Inflammatory macrophage treated with lipopolysaccharide for 1 hour (primary cell): ENCODE results near the gene DCANP1.
A peak's percentile ranks its signal among the peaks of the same experiment; 100 is the strongest.

ENCODE experiments used
- DNase-seq, 2 donors: peaks; one replicate each; pipeline ENCODE4 v3.0.0-alpha.2; 2020 to 2022

DCANP1 gene

DNA sequence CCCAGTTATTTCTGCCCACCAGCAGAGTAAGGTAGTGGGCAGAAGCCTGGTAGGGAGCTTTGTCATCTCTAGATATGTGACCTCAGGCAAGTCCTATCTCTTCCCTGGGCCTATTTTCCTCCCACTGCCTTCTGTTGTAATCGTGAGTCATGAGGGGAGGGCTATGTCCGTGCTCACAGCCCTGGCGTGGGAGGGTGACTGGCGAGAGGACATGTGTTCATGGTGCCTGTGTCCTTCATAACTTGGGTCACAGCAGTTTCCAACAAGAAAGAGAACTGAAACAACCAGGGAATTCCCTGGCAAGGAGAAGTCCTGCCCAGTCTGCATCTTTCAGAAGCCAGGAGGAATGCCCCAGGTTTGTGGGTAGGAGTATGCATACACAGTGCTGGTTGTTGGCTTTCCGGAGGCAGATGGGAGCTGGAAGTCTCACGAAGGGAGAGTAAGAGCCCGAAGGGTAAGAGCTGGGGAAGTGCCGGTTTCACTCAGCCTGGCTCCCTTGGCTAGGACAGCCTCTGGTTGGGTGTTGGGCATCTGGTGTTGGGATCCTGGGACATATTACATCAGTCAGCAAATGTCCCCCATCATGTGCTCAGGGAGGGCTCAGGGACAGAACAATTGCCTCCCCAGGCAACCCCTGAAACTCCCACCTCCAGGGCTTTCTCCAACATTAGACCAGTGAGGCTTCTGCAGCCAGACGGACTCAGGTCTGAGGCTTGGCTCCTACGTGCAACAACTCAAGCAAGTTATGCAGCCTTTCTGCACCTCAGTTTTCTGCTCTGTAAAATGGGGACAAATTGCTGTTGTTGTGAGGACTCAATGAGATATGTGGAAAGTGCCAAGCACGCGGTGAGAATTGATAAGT, 9.3 kb upstream of the DCANP1 start:
- peak; percentile 98 to 100 for DNase-seq

DNA sequence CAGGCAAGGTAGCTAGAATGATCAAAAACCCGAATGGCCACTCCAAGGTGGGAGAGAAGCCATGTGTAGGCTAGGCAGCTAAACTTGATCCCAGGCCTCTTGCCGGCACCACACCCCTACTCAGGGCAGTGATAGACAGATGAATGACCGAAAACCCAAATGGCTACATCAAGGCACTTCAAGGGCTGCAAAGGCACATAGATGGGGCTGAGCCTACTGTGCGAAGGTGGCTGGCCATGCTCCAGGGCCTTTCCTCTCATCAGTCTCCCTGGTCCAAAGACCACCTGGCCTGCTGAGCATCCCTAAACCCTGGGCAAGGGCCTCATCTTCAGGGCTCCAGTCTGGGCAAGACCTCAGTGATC, 8.7 kb upstream of the DCANP1 start:
- DNase-seq: no peak

DNA sequence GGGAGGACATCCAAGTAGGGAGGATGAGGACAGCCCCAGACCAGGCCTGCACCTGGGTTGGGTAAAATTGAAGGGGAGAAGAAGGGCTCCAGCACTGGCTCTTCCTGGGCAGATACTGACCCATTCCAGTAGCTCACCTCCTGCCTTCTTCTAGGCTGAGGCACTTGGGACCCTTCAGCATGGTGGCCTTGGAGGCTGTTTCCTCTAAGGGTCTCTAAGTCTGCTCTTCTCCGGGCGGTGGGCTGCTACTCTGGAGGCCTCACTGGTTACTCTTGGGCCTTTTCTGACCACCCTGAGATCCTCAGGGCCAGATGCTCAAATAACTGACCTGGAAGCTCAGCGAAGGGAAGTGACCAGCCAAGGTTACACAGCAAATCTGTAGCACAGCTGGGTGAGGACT, 7.8 kb upstream of the DCANP1 start:
- DNase-seq: no peak

DNA sequence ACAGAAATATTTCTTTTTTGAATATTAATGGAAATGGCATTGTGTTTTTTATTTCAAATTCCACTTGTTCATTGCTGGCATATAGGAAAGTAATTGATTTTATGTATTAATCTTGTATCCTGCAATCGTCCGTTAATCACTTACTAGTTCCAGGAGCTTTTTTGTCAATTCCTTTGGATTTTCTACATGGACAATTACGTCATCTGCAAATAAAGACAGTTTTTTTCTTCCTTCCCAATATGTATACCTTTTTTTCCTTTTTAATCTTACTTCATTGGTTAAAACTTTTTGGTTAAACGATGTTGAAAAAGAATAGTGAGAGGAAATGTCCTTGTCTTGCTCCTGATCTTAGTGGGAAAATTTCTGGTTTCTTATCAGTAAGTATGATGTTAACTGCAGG, 6.5 kb upstream of the DCANP1 start:
- DNase-seq: no peak

DNA sequence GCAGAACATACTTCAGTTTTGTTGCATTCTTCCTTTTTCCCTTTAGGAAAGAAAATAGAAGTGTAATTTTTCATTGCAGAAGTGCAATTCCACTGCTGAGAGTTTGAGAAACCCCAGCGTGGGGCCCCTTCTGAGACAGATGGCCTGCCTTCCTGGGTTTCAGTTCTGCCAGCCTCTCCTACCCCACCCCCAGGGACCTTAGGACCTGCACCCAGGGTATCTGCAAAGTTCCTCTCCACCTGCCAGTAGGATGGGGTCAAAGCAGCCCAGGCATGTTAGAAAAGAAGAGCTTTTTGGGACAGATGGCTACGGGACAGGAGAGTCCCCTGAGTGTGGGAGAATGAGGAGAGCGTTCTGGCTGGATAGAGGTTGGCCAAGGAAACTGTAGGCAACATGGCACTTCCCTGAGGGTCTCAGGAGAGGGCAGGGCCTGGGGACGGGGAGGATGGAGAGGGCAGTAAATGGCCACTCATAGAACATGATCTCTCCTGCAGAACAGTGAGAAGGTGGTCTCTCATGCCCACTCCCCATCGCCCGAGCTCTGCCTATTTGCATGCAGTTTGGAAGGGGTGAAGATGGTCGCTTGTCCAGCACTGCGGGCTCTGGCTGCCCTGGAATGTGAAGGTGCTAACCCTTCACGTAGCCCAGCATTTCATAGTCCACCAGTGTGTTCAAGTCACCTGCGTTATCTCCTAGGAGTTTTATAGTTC, 5.3 kb upstream of the DCANP1 start, which contains the start of gene TIFAB:
TSS of gene TIFAB (minus strand) at position 31 of the 710 bp plus-strand sequence. CDS start 2,412 bp downstream, outside the sequence.
- DNase-seq: no peak

DNA sequence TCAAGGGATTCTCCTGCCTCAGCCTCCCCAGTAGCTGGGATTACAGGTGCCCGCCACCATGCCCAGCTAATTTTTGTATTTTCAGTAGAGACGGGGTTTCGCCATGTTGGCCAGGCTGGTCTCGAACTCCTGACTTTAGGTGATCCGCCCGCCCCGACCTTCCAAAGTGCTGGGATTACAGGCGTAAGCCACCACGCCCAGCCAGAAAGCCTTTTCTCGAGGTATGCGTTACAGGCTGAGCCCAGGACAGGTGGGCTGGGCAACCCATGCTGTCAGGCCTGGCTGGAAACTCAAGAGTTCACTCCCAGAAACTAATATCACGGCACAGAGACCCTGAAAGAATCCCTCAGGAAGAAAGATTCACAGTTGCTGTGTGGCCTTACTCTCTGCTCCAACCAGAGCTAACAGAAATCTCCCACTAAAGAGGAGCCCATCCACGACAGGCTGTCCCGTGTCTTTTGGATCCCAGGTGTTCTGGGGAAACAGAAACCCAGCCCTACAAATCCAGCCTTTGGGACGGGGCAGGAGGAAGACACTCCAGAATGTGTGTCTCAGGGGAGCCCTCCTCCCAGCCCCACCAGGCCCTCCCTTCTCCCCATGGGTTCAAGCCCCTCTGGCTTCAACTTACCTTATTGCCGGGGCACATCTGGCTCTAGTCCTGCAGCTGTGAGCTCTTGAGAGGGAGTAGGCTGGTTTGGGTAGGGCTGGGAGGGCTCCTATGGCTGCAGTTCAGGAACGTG, 4.6 kb upstream of the DCANP1 start:
- DNase-seq: no peak

DNA sequence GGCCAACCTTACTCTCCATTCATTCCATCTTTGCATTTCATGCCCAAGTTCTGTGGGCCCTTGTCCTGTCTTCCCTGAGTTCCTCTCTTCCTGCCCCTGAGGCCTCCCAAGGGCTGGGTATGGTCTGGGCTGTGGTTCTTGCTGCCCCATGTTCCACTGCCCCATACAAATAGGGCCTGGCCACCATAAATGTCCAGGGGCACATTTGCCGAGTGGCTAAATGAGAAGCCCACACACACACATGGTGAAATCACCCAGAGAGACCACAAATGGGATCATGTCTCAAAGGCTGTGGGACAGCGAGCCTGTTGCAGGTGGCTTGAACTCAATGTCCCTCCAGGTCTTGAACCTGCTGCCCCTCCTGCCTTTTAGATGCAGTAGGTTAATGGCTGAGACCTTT, 3.8 kb upstream of the DCANP1 start:
- no peak for DNase-seq

DNA sequence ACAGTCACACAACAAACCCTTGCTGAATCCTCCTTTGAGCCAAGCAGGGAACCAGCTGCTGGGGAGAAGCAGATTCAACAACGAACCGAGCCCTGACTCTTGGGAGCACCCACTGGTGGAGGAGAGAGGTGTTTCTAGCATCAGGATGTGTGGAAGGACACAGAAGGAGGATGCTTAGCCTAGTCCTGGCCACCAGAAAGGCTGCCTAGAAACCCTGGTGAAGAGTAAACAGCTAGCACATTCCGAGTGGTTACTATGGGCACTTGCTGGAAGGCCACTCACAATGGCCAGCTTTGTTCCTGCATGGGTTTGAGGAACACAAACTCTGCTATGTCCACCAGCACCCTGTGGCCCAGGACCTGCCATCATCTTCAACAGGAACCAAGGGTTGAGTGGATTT, 3.2 kb upstream of the DCANP1 start:
- DNase-seq: no peak

DNA sequence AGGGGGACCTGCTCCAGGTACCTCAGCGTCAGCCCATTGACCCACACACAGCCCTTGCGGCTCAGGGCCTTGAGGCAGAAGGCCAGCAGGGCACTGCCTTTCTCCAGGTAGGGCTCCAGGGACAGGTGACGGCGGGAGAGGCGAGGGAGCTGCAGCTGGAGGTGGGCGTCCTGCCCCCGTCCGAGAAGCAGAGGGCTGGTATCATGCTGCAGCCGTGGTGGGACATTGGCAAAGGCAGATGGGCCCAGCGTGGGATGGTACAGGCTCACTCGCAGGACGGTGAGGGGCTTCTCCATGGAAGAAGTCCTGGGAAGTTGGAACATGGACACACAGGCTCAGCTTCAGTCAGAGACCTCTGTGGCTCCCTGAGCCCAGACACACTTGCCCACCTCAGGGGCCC, 2.5 kb upstream of the DCANP1 start:
- no peak for DNase-seq

DNA sequence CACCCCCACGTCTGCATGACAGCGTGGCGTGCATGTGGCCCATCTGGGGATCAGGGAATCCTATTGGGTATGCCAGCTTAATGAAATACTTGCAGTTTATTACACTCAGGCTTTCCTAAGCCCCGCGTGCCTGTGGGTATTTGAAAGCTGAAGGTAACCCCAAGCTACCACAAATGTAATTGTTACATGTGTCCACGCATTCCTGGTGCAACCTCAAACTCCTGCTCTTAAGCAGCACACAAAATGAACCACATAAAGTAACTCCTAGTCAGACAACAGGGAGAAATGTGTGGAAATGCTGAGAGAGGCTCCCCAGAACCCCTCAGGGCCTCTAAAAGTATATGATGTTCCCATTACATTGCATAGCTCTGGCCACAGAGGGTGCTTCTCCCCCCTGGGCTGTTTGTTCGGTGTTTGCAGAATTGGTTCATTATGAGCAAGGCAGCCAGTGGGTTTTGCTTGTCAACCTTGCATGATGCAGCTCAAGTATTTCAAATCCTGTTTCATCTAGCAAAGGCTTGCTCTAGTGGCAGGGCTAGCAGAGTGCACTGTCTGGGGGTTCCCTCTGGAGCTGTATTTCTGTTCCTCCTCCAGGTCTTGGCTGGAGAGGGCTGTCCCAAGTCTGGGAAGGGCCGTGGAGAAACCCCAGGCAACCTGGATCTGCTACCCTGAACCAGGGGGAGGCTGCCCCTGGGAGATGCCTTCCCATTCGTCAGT, 1.8 kb upstream of the DCANP1 start:
- no peak for DNase-seq

DNA sequence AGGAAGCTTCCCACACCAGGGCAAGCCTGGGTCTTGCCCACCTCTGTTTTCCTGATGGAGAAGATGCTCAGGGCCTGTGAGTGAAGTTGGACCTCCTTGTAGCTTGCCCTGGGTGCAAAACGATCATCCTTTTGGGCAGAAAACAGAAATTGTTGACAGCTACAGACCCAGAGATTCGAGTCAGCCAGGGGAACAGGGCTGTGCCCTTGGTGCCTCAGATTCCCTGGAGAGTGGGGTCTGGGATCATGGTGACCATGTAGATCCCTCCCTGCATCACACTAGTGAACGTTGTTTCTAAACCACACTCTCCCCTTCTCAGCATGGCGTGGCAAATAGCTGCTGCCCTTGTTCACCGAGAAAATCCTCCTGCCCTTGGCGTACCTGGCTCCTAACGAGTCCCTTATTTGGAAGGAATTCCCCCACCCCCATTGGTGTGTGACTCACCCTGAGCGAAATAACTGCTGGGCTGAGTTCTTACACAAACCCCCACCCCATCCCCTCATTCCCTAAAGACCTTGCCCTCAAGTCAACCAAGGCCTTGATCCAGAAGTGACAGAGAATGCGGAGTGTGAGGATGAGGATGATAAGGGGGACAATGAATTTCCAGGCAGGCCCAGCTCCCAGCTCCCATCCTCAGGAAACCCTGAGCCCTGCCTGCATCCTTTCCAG, 1.1 kb upstream of the DCANP1 start:
- DNase-seq: no peak

DNA sequence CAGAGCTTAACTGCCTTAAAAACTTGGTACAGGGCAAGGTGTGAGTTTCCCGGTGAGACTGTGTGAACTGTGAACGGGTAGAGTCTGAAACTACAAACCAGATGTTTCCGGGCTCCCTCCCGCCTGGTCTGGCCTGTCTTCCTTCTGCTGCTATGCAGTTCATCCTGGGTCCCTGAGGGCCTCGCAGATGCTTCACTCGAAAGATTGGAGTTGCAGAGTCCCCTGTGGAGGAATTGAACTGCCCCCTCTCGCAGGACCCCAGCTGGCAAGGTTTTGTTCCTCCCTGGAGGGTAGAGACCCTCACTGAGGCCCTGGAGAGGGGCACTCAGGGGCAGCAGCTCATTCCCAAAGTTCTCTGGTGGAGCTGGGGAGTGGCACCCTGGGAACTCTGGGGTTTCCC, 533 bp downstream of the DCANP1 start:
- no peak for DNase-seq

DNA sequence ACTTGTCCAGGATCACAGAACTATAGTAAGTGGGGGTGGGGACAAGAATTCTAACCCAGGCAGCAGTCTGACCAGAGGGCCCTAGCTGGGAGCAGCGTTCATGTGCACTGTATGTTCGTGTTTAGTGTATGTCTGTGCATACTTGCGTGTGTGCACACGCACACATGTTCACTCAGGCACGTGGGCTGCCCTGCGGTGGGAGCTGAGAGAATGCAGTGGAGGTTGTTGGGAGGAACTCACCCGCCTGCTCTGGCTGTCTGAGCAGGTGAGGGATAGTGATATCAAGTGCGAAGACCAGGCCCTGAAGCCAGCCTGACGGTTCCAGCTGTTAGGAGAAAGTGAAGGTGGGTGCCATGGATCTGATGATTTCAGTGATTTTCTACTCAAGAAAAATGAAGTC, 942 bp downstream of the DCANP1 start:
- DNase-seq: no peak

DNA sequence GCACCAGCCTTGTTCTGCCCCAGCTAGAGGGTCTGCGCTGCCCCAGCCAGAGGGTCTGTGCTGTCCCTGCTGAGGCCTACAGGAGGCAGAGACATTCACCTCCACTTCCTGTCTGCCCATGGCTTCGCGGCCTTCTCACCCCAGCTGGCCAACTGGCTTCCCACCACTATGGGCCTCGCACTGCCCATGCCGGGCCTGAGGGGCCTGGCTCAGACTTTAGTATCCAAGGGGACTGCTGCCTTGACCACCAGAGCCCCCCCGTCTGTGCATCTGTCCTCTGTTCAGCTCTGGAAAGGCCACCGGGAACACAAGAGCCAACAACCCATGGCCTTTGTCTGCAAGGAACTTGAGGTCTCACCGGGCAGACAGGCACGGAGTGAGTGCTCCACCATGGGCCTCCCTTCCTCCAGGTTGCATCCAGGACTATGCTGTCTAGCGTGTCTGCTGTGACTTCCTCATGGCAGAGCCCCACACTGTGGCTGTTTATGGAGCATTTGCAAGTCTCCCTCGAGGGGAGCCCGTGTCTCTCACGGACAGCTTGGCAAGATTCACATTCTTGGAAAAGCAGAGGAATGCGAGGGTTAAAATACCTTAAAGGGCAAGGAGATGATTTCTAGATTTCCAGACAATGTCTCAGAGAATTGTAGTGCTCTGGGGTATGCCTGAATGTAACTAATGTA, 1.7 kb downstream of the DCANP1 start:
- no peak for DNase-seq

DNA sequence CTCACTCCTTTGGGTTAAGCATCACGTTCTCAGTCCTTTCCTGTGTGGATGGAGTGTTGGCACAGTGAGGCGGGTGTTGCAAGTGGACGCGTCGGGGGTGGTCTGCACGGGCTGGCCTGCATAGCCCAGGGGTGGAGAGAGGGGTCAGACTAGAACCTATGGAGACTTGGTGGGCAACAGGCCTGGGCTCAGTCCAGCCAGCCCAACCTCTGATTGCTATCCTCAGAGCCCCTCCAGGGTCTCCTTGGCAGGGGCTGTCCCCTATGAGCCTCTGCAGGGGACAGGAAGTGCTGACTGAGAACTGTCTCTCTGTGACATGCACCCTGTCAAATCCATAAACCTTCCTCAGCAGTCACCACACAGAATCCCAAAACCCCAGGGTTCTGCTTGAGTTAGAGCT, 2.3 kb downstream of the DCANP1 start:
- no peak for DNase-seq

DNA sequence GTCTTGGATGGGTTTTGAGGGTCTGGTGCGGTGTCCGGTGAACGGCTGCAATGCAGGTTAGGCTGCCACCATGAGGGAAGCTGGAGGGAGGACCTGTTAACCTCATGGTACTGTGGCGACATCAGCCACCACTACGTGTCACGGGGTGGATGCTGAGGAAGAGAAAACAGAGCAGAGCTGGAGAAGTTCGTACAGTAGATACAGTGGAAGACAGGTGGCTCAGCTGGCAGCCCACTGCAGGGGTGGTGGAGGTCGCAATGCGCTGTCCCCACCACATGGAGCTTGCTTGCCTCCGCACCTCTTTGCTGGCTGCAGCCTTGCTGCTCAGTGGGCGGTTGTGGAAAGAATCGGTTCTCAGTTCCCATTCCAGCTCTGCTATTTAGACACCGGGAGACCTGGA, 2.8 kb downstream of the DCANP1 start:
- DNase-seq: peak in 1 of 2 donors; percentile 36

DNA sequence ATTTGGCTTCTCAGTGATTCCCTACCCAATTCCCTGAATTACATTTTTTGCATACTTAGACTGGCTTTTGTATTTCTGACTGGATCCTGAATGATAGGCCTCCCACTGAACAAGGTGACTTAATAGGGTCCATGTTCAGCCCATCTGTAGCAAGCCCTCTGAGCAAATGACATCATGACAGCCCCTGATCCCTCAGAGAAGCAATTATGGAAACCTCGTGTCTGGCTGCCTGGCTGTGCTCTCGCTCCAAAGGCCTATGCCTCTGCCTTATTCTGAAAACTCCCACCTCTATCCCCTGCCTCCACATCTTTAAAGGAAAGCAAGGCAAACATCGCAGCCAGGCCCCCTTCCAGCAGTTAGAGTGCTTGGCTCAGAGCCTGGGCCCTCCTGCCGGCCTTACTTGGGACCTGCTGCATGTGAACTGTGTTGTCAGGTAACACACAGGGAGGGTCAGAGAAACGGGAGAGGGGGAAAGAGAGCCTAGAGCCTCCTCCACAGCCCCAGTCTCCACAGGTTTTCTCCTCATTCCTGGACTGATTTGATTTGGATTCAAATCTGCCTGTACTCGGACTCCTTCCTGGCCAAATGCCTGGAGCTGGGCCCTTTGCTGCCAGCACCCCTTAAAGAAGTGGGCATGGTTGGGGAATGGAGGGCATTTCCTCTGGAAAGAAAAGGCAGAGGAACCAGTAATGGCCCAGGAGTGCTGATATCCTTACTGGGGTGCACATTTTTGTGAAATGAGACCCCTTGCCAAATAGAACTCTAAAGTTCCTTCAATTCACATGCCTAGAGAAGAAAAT, 3.8 kb downstream of the DCANP1 start:
- no peak for DNase-seq

DNA sequence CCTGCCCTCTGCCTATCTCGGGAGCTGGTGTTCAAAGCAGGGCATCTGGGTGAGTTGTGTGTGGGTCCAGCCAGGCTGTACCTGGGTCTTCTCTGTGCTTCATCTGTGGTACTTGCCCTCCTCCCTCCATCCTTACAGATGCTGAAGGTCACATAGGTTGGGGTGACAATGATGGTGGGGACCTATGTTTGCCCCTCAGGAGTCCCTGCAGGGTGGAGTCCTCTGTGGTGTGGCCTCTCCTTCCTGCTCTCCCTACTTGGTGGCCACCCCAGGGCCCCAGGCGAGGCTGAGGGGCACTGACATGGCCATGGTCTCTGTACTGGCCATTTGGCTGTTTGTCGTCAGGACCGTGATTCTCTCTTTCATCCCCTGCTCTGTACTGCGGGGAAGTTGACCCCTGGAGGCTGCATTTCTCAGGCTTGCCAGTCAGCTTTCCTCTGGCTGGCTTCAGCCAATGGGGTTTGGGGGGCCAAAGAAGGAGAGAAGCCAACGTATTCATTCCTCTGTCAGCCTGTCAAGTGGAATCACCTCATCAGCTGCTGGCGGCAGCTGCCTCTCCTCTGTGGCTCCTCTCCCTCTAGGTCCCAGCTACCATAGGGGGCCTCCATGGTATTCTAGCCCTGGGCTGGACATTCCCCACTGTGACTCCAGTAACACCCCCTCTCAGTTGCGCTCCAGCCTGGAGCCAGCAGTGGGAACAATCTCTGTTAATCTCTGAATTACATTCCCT, 4.6 kb downstream of the DCANP1 start:
- no peak for DNase-seq

DNA sequence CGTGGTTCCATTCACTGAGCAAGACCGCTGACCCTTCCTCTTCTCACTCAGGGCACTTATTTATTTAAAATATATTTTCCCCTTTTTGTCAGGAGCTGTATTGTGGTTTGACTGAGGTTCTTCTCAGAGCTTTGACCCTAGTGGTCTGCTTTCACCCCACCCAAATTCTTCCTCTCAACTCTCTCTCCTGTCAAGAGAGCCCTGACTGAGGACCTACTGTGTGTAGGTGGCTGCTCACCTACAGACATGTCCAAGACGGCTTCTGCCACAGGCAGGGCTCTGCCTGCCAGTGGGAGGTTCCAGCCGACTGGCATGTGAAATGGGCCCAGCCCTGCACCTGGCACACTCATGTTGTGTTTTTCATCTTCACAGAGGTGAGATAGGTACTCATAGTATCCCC, 5.2 kb downstream of the DCANP1 start:
- no peak for DNase-seq

DNA sequence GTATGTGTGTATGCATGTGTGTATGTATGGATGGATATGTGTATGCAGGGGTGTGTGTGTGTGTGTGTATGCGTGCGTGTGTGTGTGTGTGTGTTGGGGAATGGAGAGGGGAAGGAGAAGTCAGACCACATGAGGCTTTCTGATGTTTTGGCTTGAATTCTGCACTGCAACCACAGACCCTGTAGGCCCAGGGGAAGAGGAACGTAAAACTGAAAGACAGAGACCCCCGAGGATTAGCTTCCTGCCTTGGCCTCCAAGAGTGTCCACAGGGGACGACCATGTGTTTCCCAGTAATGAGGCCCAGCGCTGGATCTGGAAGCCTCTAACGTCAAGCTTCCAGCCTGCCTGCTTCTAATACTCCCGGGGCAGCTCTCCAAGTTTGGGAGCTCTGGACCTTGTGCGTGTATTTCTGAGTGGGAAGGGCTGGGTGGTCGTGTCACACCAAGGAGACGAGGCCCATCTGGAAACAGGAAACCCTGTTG, 5.8 kb downstream of the DCANP1 start:
- DNase-seq: no peak
